Endodermal cell (in vitro differentiated cells): ENCODE measurements around the gene STK32B. TPM values are rescaled to one million over a fixed set of nuclear protein-coding genes. Genes with fewer than 3 reads are reported as not detected.

Source experiments
- DNase-seq: peaks from one replicate; pipeline ENCODE4 v3.0.0-alpha.2; 2017
- H3K27ac ChIP-seq: 2 replicates; pipeline ENCODE4 v1.5.1; 2013; ENCODE audit warnings: mild to moderate bottlenecking, low read depth, low read length, moderate library complexity
- H3K27me3 ChIP-seq: 2 replicates; pipeline ENCODE4 v1.6.1; 2013; ENCODE audit warnings: mild to moderate bottlenecking, low read length, moderate library complexity; ENCODE audit not compliant: insufficient read depth, control insufficient read depth, poor library complexity, severe bottlenecking
- H3K36me3 ChIP-seq: 2 replicates; pipeline ENCODE4 v1.7.0; 2013; ENCODE audit warnings: mild to moderate bottlenecking, low read length, moderate library complexity; ENCODE audit not compliant: control insufficient read depth, insufficient read depth
- H3K4me1 ChIP-seq: one replicate; pipeline ENCODE4 v1.7.0; 2013; ENCODE audit warnings: low read length; ENCODE audit not compliant: control insufficient read depth, insufficient read depth
- H3K4me3 ChIP-seq: 2 replicates; pipeline ENCODE4 v1.5.1; 2013; ENCODE audit warnings: mild to moderate bottlenecking, low read length, moderate library complexity
- H3K9ac ChIP-seq: 2 replicates; pipeline ENCODE4 v1.6.1; 2013; ENCODE audit warnings: mild to moderate bottlenecking, low read length, moderate library complexity; ENCODE audit not compliant: poor library complexity, severe bottlenecking; ENCODE audit errors: extremely low read depth
- H3K9me3 ChIP-seq: 2 replicates; pipeline ENCODE4 v1.6.1; 2013; ENCODE audit warnings: mild to moderate bottlenecking, low read length, moderate library complexity; ENCODE audit not compliant: control insufficient read depth
- H3K27ac Mint-ChIP-seq: 2 replicates; pipeline ENCODE4 v1.8.0; 2020; ENCODE audit warnings: mixed read lengths
- H3K27me3 Mint-ChIP-seq: 2 replicates; pipeline ENCODE4 v1.8.0; 2021; ENCODE audit warnings: mild to moderate bottlenecking, mixed read lengths; ENCODE audit not compliant: insufficient read depth
- H3K36me3 Mint-ChIP-seq: 2 replicates; pipeline ENCODE4 v1.8.0; 2020; ENCODE audit warnings: low read depth, mixed read lengths
- H3K4me1 Mint-ChIP-seq: 2 replicates; pipeline ENCODE4 v1.8.0; 2020; ENCODE audit warnings: mixed read lengths
- H3K4me3 Mint-ChIP-seq: 2 replicates; pipeline ENCODE4 v1.8.0; 2020; ENCODE audit warnings: mild to moderate bottlenecking, moderate library complexity, mixed read lengths
- H3K9me3 Mint-ChIP-seq: 2 replicates; pipeline ENCODE4 v1.8.0; 2020; ENCODE audit warnings: mild to moderate bottlenecking, mixed read lengths
- WGBS, 2 experiments: methylation state at CpG; one replicate each; pipeline versions ENCODE4 v1.1.5 to v1.1.7; 2013; ENCODE audit warnings: missing lambda C conversion rate in 2 of 2, mixed read lengths in 1 of 2; ENCODE audit not compliant: insufficient coverage in 1 of 2, insufficient read length in 1 of 2; 5-methylcytosine and 5-hydroxymethylcytosine counted together
- total RNA-seq, 2 donors: library from RNA; stranded (reverse); fragmentation: NEBNext Ultra II Directional in 1 of 2; extraction: Animal tissue kit (Norgen Biotek cat#: 25700) in 1 of 2; gene quantifications; 2 replicates in 1 of 2; 3 replicates in 1 of 2; pipeline ENCODE4 v1.2.1, GENCODE V29; 2021
- TF ChIP-seq, protein P1 (sequence below): fragments of 200-600 bp; sonication (generic); conservative IDR thresholded peaks from 2 replicates; pipeline ENCODE4 v1.5.0; 2021; ENCODE audit warnings: antibody characterized with exemption, mild to moderate bottlenecking

STK32B gene
- total RNA-seq, 2 donors from 2014 or later, result 1.4 to 1.5 TPM

DNA sequence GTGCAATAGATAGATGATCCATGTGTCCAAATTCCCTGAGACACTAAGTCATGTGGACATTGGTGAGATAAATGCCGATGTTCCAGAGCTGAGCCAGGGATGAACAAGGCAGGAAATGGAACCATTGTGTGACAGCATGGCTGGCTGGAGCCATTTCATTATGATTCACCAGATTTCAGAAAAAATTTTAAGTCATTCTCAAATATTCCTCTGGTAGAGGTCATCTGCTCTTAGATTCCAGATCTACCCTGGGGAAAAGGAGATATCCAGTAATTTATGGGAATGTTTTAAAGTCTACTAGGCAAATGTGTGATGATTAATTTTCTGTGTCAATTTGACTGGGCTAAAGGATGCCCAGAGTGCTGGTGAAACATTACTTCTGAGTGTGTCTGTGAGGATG is 287.3 kb downstream of the STK32B start:
- no peak overlapping the region for H3K4me3 ChIP-seq
- TF ChIP-seq, protein P1, sequence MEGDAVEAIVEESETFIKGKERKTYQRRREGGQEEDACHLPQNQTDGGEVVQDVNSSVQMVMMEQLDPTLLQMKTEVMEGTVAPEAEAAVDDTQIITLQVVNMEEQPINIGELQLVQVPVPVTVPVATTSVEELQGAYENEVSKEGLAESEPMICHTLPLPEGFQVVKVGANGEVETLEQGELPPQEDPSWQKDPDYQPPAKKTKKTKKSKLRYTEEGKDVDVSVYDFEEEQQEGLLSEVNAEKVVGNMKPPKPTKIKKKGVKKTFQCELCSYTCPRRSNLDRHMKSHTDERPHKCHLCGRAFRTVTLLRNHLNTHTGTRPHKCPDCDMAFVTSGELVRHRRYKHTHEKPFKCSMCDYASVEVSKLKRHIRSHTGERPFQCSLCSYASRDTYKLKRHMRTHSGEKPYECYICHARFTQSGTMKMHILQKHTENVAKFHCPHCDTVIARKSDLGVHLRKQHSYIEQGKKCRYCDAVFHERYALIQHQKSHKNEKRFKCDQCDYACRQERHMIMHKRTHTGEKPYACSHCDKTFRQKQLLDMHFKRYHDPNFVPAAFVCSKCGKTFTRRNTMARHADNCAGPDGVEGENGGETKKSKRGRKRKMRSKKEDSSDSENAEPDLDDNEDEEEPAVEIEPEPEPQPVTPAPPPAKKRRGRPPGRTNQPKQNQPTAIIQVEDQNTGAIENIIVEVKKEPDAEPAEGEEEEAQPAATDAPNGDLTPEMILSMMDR, result no peak
- no peak overlapping the region for H3K27ac ChIP-seq
- Mint-ChIP-seq H3K4me3 (no peak overlapping the region), H3K27ac (no peak overlapping the region), H3K9me3 (peaks cover 7% of the 10 kb centered on the region), H3K4me1 (no peaks in the 10 kb centered on the region), H3K36me3 (no peaks in the 10 kb centered on the region), H3K27me3 (peaks cover 5% of the 10 kb centered on the region)
- H3K9ac ChIP-seq, result no peak overlapping the region
- no peaks in the 10 kb centered on the region for H3K27me3 ChIP-seq
- 93 to 100% methylated on average over 1 of the region's 1 CpG for WGBS, 2 experiments
- no peaks in the 10 kb centered on the region for H3K36me3 ChIP-seq
- no peaks in the 10 kb centered on the region for H3K9me3 ChIP-seq
- DNase-seq, result no peak
- H3K4me1 ChIP-seq, result no peaks in the 10 kb centered on the region

DNA sequence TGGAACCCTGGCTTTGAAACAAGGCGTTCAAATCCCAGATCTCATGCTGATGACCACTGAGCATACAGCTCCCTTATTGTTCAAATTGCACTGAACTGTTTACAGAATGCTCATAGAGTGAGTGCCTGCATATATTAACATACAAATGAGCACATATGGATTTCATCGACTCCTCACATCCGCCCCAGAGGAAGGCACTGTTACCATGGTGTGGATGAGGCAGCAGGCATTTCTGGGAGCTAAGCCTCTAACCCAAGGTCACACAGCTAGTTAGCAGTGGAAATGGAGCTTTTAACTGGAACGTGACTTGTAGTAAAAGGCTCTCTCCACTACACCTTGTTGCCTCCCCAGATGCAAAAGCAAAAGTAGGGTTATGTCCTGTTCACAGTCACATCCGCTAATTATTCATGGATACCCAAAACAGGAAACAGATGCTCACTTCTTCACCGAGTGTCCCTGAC is 289.7 kb downstream of the STK32B start:
- no peak for DNase-seq
- 82 to 90% methylated on average over 4 to 6 of the region's 6 CpGs for WGBS, 2 experiments

DNA sequence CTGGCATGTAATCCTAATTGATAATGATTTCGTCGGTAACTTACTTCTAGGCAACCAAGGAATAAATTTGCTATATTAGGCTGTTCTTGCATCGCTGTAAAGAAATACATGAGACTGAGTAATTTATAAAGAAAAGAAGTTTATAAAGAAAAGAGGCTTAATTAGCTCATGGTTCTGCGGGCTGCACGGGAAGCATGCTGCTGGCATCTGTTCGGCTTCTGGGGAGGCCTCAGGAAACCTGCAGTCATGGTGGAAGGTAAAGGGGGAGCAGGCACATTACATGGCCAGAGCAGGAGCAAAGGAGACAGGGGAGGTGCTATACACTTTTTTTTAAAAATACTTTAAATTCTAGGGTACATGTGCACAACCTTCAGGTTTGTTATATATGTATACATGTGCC is 290.2 kb downstream of the STK32B start:
- no peak overlapping the region for H3K4me3 Mint-ChIP-seq
- Histone ChIP-seq H3K4me3 (no peak overlapping the region), H3K9ac (no peak overlapping the region), H3K4me1 (no peaks in the 10 kb centered on the region), H3K9me3 (no peaks in the 10 kb centered on the region), H3K36me3 (no peaks in the 10 kb centered on the region), H3K27ac (no peak overlapping the region), H3K27me3 (no peaks in the 10 kb centered on the region)
- 80 to 94% methylated on average over 1 to 6 of the region's 6 CpGs for WGBS, 2 experiments
- no peak overlapping the region for H3K27ac Mint-ChIP-seq
- TF ChIP-seq, protein P1, result no peak
- DNase-seq, result no peak
- H3K9me3 Mint-ChIP-seq, result peaks cover 5% of the 10 kb centered on the region
- no peaks in the 10 kb centered on the region for H3K27me3 Mint-ChIP-seq
- H3K4me1 Mint-ChIP-seq, result no peaks in the 10 kb centered on the region
- H3K36me3 Mint-ChIP-seq, result no peaks in the 10 kb centered on the region

More for the DNA sequence above, 289.7 kb downstream of the STK32B start:
- Histone ChIP-seq H3K4me1 (no peaks in the 10 kb centered on the region), H3K27ac (no peak overlapping the region), H3K27me3 (no peaks in the 10 kb centered on the region), H3K9ac (no peak overlapping the region), H3K9me3 (no peaks in the 10 kb centered on the region), H3K4me3 (no peak overlapping the region), H3K36me3 (no peaks in the 10 kb centered on the region)
- peaks cover 5% of the 10 kb centered on the region for H3K9me3 Mint-ChIP-seq
- H3K4me1 Mint-ChIP-seq, result no peaks in the 10 kb centered on the region
- no peaks in the 10 kb centered on the region for H3K36me3 Mint-ChIP-seq
- no peaks in the 10 kb centered on the region for H3K27me3 Mint-ChIP-seq
- no peak overlapping the region for H3K27ac Mint-ChIP-seq
- H3K4me3 Mint-ChIP-seq, result no peak overlapping the region
- TF ChIP-seq, protein P1, result no peak
